Measurements from ENCODE around the gene HMGCS2.

The HMGCS2 gene

GRCh38 chr1:119768778-119769177, at the start of gene HMGCS2:
Gene HMGCS2, minus strand, starts transcription at chr1:119768905. Its CDS starts 61 bp downstream, at chr1:119768844.
- no peak for DNase-seq

GRCh38 chr1:119818181-119818580, 49.5 kb upstream of the HMGCS2 start:
- DNase-seq = no peak

GRCh38 chr1:119816407-119816806, 47.7 kb upstream of the HMGCS2 start:
- DNase-seq = no peak

GRCh38 chr1:119815928-119816327, 47.2 kb upstream of the HMGCS2 start:
- DNase-seq = no peak

GRCh38 chr1:119815361-119815760, 46.7 kb upstream of the HMGCS2 start:
- no peak for DNase-seq

- no peak for DNase-seq
Measured at GRCh38 chr1:119814288-119814687, 45.6 kb upstream of the HMGCS2 start.

- no peak for DNase-seq
Measured at GRCh38 chr1:119811985-119812557, 43.4 kb upstream of the HMGCS2 start.

- no peak for DNase-seq
Measured at GRCh38 chr1:119811387-119811786, 42.7 kb upstream of the HMGCS2 start, which contains the start of gene REG4. Gene REG4, minus strand, starts transcription at chr1:119811460. Its CDS starts 2,691 bp downstream, at chr1:119808769.

GRCh38 chr1:119808972-119809550, 40.4 kb upstream of the HMGCS2 start:
- peak; percentile 61 for DNase-seq

- DNase-seq = no peak
Measured at GRCh38 chr1:119808491-119808890, 39.8 kb upstream of the HMGCS2 start.

GRCh38 chr1:119806489-119806888, 37.8 kb upstream of the HMGCS2 start:
- no peak for DNase-seq

- no peak for DNase-seq
Measured at GRCh38 chr1:119805746-119806145, 37.0 kb upstream of the HMGCS2 start.

GRCh38 chr1:119805247-119805646, 36.5 kb upstream of the HMGCS2 start:
- no peak for DNase-seq

GRCh38 chr1:119799599-119800177, 31.0 kb upstream of the HMGCS2 start:
- DNase-seq = no peak

- no peak for DNase-seq
Measured at GRCh38 chr1:119799003-119799402, 30.3 kb upstream of the HMGCS2 start.

GRCh38 chr1:119797606-119798005, 28.9 kb upstream of the HMGCS2 start:
- DNase-seq = no peak

GRCh38 chr1:119797162-119797561, 28.5 kb upstream of the HMGCS2 start:
- no peak for DNase-seq

GRCh38 chr1:119795261-119796200, 26.8 kb upstream of the HMGCS2 start:
- no peak for DNase-seq

GRCh38 chr1:119794876-119795240, 26.2 kb upstream of the HMGCS2 start:
- DNase-seq = no peak

GRCh38 chr1:119794230-119794875, 25.6 kb upstream of the HMGCS2 start:
- DNase-seq = no peak

GRCh38 chr1:119791377-119791776, 22.7 kb upstream of the HMGCS2 start:
- no peak for DNase-seq

GRCh38 chr1:119790451-119791198, 21.9 kb upstream of the HMGCS2 start:
- DNase-seq = no peak
